Esophagus squamous epithelium (tissue), 5 donors: ENCODE results near the gene MYG1. TPM values are rescaled to one million over a fixed set of nuclear protein-coding genes. Genes with fewer than 3 reads are reported as not detected.

Source experiments
- DNase-seq: peaks from one replicate; lab custom pipeline; 2025; lab: John Stamatoyannopoulos, UW
- H3K27ac ChIP-seq, 4 donors: fragments of 200-600 bp; sonication (generic); one replicate each; pipeline ENCODE4 v1.5.1; 2016 to 2019; ENCODE audit warnings: mild to moderate bottlenecking in 1 of 4
- H3K27me3 ChIP-seq, 4 donors: fragments of 200-600 bp; sonication (generic); 1 replicate in 3 of 4; 2 replicates in 1 of 4; pipeline versions ENCODE4 v1.5.1 to v1.6.0; 2017 to 2021; ENCODE audit warnings: antibody characterized with exemption in 1 of 4
- H3K36me3 ChIP-seq, 3 donors: fragments of 200-600 bp; sonication (generic); one replicate each; pipeline ENCODE4 v1.5.1; 2016 to 2019
- H3K4me1 ChIP-seq, 3 donors: fragments of 200-600 bp; sonication (generic); one replicate each; pipeline ENCODE4 v1.5.1; 2017 to 2019
- H3K4me3 ChIP-seq, 4 donors: fragments of 200-600 bp; sonication (generic); 1 replicate in 3 of 4; 2 replicates in 1 of 4; pipeline ENCODE4 v1.5.1; 2016 to 2019; ENCODE audit warnings: mild to moderate bottlenecking in 2 of 4, moderate library complexity in 1 of 4
- H3K9me3 ChIP-seq, 3 donors: fragments of 200-600 bp; sonication (generic); one replicate each; pipeline ENCODE4 v1.5.1; 2016 to 2019
- CTCF ChIP-seq, 6 experiments: fragments of 450-650 bp in 4 of 6; fragments of 200-600 bp in 2 of 6; sonication (generic) in 2 of 6; IDR thresholded peaks; one replicate each; pipeline ENCODE4 v1.5.1; 2016 to 2019; ENCODE audit warnings: antibody characterized with exemption in 6 of 6, mild to moderate bottlenecking in 4 of 6, moderate library complexity in 4 of 6
- POLR2A ChIP-seq, 4 donors: fragments of 450-650 bp; IDR thresholded peaks; one replicate each; pipeline ENCODE4 v1.6.1; 2017; ENCODE audit warnings: antibody characterized with exemption in 4 of 4, mild to moderate bottlenecking in 4 of 4, moderate library complexity in 3 of 4
- WGBS, 2 donors: methylation state at CpG; one replicate each; pipeline ENCODE4 v1.1.5; 2018; 5-methylcytosine and 5-hydroxymethylcytosine counted together
- intact Hi-C: fragments of 100-400 bp; cut with DNase I; formaldehyde crosslinking; loops from one replicate; pipeline ENCODE4 v1.15.0; 2022
- total RNA-seq, 4 donors: library from RNA; depleted of rRNA; stranded (reverse); fragments of >200 nt; gene quantifications; one replicate each; pipeline ENCODE4 v1.1.0, GENCODE V29; 2016
- donor health status: DM: yes; HTN: yes; CAD: no.

The MYG1 gene
- total RNA-seq, 4 donors from 2014 or later: 25.2 to 33.2 (median 28.3) TPM

- TF ChIP-seq CTCF (IDR thresholded peaks at IDR 0.05): no peak
- TF ChIP-seq POLR2A (IDR thresholded peaks at IDR 0.05): no peak
- WGBS, 2 donors: 100% methylated on average over 1 of the region's 9 CpGs
- no peak for DNase-seq
- Histone ChIP-seq H3K36me3 (peaks cover 0 to 78% (median 15%) of the 10 kb centered on the region in 3 donors), H3K27ac (peak overlapping the region in 2 of 4 donors; percentile 33 to 86), H3K9me3 (no peaks in the 10 kb centered on the region), H3K27me3 (no peaks in the 10 kb centered on the region), H3K4me3 (no peak overlapping the region), H3K4me1 (peaks cover 6 to 77% (median 20%) of the 10 kb centered on the region in 3 donors)
- intact Hi-C loops: loop anchor here (5.0 kb wide), 1 partner anchor 74 kb away; no protein-coding TSS in a partner anchor
Measured at GRCh38 chr12:53286448-53286847, 13.0 kb upstream of the MYG1 start.

GRCh38 chr12:53287741-53288216 lies 11.7 kb upstream of the MYG1 start:
- DNase-seq: no peak
- Histone ChIP-seq H3K27me3 (no peaks in the 10 kb centered on the region), H3K4me1 (peaks cover 6 to 64% (median 19%) of the 10 kb centered on the region in 3 donors), H3K36me3 (peaks cover 0 to 78% (median 2%) of the 10 kb centered on the region in 3 donors), H3K27ac (peak overlapping the region; percentile 62 to 86 (median 84)), H3K4me3 (no peak overlapping the region), H3K9me3 (no peaks in the 10 kb centered on the region)
- intact Hi-C loops: loop anchor here (5.0 kb wide), 1 partner anchor 75 kb away; no protein-coding TSS in a partner anchor
- TF ChIP-seq POLR2A (IDR thresholded peaks at IDR 0.05) (no peak), CTCF (IDR thresholded peaks at IDR 0.05) (peak; percentile 55 to 83 (median 72))
- 32 to 34% methylated on average over 2 to 7 of the region's 11 CpGs for WGBS, 2 donors

DNA sequence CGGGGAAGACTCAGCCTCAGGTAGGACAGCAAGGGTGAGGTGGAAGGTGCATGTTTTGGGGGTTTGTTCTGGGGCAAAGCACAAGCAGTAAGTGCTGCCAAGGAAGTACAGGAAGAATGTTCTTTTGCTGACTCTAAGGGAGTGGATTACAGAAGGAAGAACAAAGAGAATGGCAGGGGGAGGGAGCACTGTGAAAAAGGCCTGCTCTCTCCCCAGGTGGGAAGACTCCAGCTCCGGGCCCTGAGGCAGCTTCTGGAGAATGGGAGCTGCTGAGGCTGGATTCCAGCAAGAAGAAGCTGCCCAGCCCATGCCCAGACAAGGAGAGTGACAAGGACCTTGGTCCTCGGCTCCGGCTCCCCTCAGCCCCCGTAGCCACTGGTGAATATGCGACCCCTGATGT lies 11.2 kb upstream of the MYG1 start:
- TF ChIP-seq CTCF (IDR thresholded peaks at IDR 0.05) (no peak), POLR2A (IDR thresholded peaks at IDR 0.05) (no peak)
- Histone ChIP-seq H3K4me1 (peaks cover 6 to 58% (median 13%) of the 10 kb centered on the region in 3 donors), H3K36me3 (peaks cover 0 to 78% (median 0%) of the 10 kb centered on the region in 3 donors), H3K27ac (peak overlapping the region; percentile 62 to 86 (median 84)), H3K27me3 (no peaks in the 10 kb centered on the region), H3K4me3 (no peak overlapping the region), H3K9me3 (no peaks in the 10 kb centered on the region)
- no peak for DNase-seq
- WGBS, 2 donors: 40 to 50% methylated on average over 6 of the region's 6 CpGs
- intact Hi-C loops: loop anchor here (5.0 kb wide), 1 partner anchor 76 kb away; no protein-coding TSS in a partner anchor

GRCh38 chr12:53289891-53290290 lies 9.6 kb upstream of the MYG1 start:
- 86 to 87% methylated on average over 1 to 3 of the region's 4 CpGs for WGBS, 2 donors
- H3K4me3 ChIP-seq: no peak overlapping the region
- H3K36me3 ChIP-seq: peaks cover 0 to 77% (median 0%) of the 10 kb centered on the region in 3 donors
- no peak for TF ChIP-seq POLR2A (IDR thresholded peaks at IDR 0.05)
- TF ChIP-seq CTCF (IDR thresholded peaks at IDR 0.05): no peak
- DNase-seq: no peak
- H3K4me1 ChIP-seq: peaks cover 11 to 54% (median 12%) of the 10 kb centered on the region in 3 donors
- intact Hi-C loops: loop anchor here (5.0 kb wide), 1 partner anchor 78 kb away; no protein-coding TSS in a partner anchor
- no peaks in the 10 kb centered on the region for H3K27me3 ChIP-seq
- H3K27ac ChIP-seq: no peak overlapping the region
- H3K9me3 ChIP-seq: no peaks in the 10 kb centered on the region

- WGBS, 2 donors: 81 to 87% methylated on average over 4 to 8 of the region's 9 CpGs
- Histone ChIP-seq H3K36me3 (peaks cover 0 to 71% (median 0%) of the 10 kb centered on the region in 3 donors), H3K4me1 (peaks cover 12 to 58% (median 14%) of the 10 kb centered on the region in 3 donors), H3K9me3 (no peaks in the 10 kb centered on the region), H3K27me3 (no peaks in the 10 kb centered on the region), H3K4me3 (no peak overlapping the region), H3K27ac (no peak overlapping the region)
- TF ChIP-seq CTCF (IDR thresholded peaks at IDR 0.05) (no peak), POLR2A (IDR thresholded peaks at IDR 0.05) (no peak)
- no peak for DNase-seq
- intact Hi-C loops: no loop called here
Measured at GRCh38 chr12:53290661-53291060, 8.8 kb upstream of the MYG1 start.
